CD4-positive, alpha-beta T cell treated with Interleukin-10 for 1 hour (primary cell): ENCODE results near the gene MGMT.

Experiments used
- DNase-seq: peaks from one replicate; pipeline ENCODE4 v3.0.0-alpha.2; 2020

MGMT gene

GRCh38 chr10:129459762-129460539 lies 7.1 kb upstream of the MGMT start:
- no peak for DNase-seq

DNA sequence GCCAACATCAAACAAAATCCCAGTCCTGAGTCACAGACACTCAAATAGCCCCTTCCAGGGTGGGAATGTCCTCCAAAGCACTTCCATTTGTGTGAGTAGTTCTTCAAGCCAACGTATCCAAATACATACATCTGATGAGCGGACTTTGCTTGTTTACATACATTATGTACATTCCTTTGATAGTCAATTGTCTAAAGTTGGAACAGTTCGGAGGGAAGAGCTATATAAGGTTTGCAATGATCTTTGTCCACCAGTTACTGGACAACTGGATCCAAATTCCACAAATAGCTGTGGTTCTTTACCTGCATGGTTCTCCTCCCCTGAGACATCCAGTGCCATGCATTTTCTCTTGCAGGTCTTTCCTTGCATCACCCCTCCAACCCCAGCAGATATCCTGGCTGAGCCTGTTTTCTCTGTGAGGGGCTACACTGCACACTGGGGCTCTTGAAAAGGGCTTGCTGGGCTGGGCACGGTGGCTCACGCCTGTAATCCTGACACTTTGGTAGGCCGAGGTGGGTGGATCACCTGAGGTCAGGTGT lies 4.7 kb upstream of the MGMT start:
- DNase-seq, result no peak

DNA sequence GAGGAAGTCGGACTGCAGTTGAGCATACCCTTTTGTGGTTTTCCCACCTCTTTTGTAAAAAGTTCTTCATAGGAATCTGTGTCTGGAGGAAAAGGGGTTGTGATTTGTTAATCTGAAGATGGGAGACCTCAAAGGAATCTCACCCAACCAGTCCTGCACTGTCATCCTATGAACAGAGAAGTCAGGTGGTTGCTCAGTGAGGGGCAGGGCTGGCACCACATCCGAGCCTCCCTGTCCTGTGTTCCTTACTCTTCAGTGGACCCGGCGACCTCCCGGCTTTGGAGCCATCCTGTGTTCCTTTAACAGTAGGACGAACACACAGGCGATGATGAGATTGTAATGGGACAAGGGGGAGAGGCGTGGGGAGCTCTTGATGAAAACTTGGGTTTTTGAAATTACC lies 2.8 kb upstream of the MGMT start:
- DNase-seq, result no peak

- DNase-seq, result no peak
These were observed 992 bp upstream of the MGMT start for GRCh38 chr10:129465796-129466702.

GRCh38 chr10:129467359-129468064 lies 471 bp downstream of the MGMT start:
- DNase-seq, result peak; percentile 3

GRCh38 chr10:129468187-129468586 lies 1.1 kb downstream of the MGMT start:
- no peak for DNase-seq

- DNase-seq, result no peak
These were observed 3.2 kb downstream of the MGMT start for GRCh38 chr10:129470103-129470851.

DNA sequence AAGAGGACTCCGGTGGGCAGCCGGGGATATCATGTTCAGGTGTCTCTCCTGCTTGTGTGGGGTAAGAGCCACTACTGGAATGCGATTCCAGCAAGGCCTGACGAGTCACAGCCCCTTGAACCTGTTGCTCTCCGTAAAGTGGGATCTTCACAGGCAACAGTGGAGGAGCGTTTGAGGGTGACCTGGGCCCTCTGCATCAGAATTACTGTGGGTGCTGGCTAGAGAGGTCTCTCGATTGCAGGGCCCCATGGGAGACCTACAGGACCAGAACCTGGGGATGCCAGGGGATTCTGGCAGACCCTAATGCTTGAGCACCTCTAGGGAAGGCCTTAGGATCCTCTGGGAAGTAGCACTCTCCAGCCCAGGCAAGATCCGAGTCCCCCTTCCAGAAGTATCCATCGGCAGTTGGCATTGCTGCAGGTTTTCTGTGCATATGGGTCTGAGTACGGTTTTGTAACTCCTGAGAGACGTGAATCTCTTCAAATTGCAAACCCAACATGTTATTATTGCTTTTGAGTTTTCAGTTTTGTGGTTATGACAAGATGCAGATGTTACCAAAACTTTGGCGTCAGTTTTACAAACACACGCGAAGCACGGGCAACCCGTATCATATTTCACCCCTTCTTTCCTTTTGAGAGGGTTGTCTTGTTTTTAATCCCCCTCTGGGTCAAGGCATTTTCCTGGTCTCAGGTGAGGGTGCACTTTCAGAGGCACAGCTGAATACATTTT lies 4.6 kb downstream of the MGMT start:
- no peak for DNase-seq

GRCh38 chr10:129472696-129473555 lies 5.9 kb downstream of the MGMT start:
- DNase-seq, result no peak

DNA sequence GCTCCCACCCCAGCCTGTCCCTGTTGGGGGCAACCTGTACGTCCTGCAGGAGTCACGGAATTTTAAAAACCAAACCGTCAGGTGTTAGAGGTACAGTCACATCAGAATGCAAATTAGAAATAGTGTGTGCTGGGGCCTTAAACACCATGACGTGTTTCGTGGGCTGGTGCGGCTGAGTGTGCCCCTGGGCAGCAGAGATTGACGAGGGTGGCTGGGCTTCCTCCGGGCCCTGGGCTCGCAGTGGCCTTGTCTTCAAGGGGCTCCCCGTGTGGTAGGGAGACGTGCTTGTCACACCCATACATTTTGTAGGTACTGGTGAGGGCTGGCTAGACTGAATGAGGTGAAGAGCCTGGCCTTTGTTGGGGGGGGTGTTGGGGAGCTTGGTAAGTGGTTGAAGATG lies 7.6 kb downstream of the MGMT start:
- no peak for DNase-seq

GRCh38 chr10:129476431-129476830 lies 9.4 kb downstream of the MGMT start:
- DNase-seq, result no peak

DNA sequence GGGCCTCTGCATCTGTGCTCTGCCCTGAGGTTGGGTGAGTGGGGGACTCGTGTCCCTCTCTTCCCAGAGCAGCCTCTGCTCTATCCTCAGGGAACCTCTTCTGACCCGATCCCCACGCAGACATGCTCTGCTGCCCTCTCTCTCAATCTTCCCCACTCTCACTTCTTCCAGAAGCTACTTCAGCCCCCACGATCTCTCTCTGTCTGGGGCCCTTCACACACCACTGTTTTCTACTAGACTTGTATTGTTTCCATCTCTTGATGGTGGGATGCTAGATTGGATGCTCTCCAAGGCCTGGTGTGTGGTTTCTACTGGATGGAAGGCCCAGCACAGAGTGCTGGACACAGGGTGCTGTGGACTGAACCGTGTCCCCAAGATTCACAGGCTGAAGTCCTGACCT lies 10.0 kb downstream of the MGMT start:
- DNase-seq, result no peak

DNA sequence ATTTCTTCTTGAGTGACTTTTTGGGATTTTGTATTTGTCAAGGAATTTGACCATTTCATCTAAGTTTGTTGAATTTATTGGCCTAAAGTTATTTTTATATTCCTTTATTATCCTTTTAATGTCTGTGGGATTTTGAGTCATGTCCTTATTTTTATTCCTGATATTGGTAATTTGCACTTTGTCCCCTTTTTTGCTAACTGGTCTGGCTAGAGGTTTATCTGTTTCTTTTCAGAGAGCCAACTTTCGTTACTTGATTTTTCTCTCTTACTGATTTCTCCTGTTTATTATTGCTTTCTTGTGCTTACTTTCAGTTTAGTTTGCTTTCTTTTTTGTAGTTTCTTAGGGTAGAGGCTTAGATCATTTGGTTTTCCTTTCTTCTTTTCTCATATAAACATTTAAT lies 14.6 kb downstream of the MGMT start:
- DNase-seq, result no peak

- DNase-seq, result no peak
These were observed 16.5 kb downstream of the MGMT start for GRCh38 chr10:129483430-129484010.

- no peak for DNase-seq
These were observed 19.8 kb downstream of the MGMT start for GRCh38 chr10:129486805-129487204.

GRCh38 chr10:129491123-129491734 lies 24.2 kb downstream of the MGMT start:
- DNase-seq, result no peak

DNA sequence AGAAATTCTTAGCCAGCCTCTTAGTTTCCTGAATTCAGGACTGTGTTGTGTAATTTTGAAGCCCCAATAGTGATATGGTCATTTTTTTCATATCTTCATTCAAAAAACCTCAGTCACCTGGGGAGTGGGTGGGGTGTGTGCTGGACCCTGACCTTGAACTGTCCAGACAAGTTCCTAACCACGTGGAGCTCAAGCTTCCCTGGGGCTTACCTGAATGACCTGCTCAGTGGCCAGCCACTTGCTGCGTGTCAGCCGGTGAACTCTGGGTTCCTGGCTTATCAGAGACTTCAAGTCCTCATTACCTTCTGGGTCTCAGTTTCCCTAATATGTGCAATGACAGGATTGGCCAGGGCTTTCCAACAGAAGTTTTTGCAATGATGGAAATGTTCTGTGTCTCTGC lies 27.1 kb downstream of the MGMT start:
- DNase-seq, result no peak

GRCh38 chr10:129494740-129495139 lies 27.7 kb downstream of the MGMT start:
- DNase-seq, result no peak

DNA sequence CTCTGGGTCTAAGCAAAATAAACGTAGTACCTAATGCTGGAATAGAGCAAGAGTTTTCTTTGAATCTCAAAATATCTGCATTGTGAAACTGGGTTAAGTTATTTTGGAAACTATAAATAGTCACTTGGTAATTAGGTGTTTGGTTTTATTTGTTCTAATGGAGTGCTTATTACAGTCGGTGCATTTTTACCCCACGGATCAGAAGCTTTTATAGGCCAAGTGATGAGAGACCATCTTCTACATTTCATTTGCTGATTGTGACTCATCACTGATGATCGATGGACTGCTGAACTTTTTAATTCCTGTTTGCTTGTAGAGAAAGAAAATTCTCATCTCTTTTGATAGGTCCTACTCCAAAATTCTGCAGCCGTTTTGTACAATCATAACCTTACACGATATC lies 28.2 kb downstream of the MGMT start:
- no peak for DNase-seq

GRCh38 chr10:129495698-129496097 lies 28.7 kb downstream of the MGMT start:
- DNase-seq, result no peak
